ENCODE data around the gene RPF1. TPM values are rescaled to one million over a fixed set of nuclear protein-coding genes. Genes with fewer than 3 reads are reported as not detected.

The RPF1 gene
- total RNA-seq, 2 experiments from 2014 or later, result 67.6 to 69.4 TPM

- no peaks in the 10 kb centered on the region for H3K9me3 ChIP-seq (ENCODE audit: control insufficient read depth in 1 of 2, insufficient read depth in 1 of 2, low read length in 2 of 2)
- H3K27ac Mint-ChIP-seq, result no peak overlapping the region
- peaks cover 25% of the 10 kb centered on the region for H3K4me1 ChIP-seq (ENCODE audit: insufficient read depth, low read length)
- ChIA-PET CTCF (interaction anchor here (0.7 to 3.4 kb wide), 10 partner anchors 9 to 320 kb away, joined by 3 to 24 read pairs (median 4); partner anchors contain the start of genes GNG5, PRKACB and SPATA1), POLR2A (interaction anchor here (0.9 to 7.6 kb wide), 5 partner anchors 47 to 289 kb away, joined by 3 to 87 read pairs (median 6); partner anchors contain the start of genes GNG5, PRKACB and SPATA1)
- DNase-seq (peak in 12 of 14 experiments; percentile 21 to 91 (median 40)), ATAC-seq (ENCODE audit: poor library complexity) (peak; percentile 79)
- H3K36me3 Mint-ChIP-seq (ENCODE audit: low read depth), result no peaks in the 10 kb centered on the region
- peak overlapping the region; percentile 68 for H3K4me3 Mint-ChIP-seq
- TF ChIP-seq CTCF (IDR thresholded peaks at IDR 0.05), result peak; percentile 85
- no peaks in the 10 kb centered on the region for H3K27me3 Mint-ChIP-seq
- no peaks in the 10 kb centered on the region for H3K36me3 ChIP-seq (ENCODE audit: insufficient read depth, low read length)
- H3K9me3 Mint-ChIP-seq, result peaks cover 9% of the 10 kb centered on the region
- intact Hi-C loops (cut with DNase I, micrococcal nuclease), result loop anchor here (1.0 to 10.0 kb wide), 4 partner anchors 129 to 499 kb away; partner anchors contain the start of gene SAMD13 (in 1 of the 2)
- H3K4me1 Mint-ChIP-seq (ENCODE audit: low read depth), result peaks cover 11% of the 10 kb centered on the region
- peak overlapping the region; percentile 32 for H3K4me3 ChIP-seq (ENCODE audit: low read length)
- peak overlapping the region in 1 of 2 donors; percentile 39 for H3K27ac ChIP-seq (ENCODE audit: low read depth in 1 of 2, low read length in 2 of 2)
- no peaks in the 10 kb centered on the region for H3K27me3 ChIP-seq (ENCODE audit: control insufficient read depth in 1 of 2, insufficient read depth in 2 of 2, low read length in 2 of 2)
These were observed 45.6 kb upstream of the RPF1 start for GRCh38 chr1:84433258-84434080.

GRCh38 chr1:84434081-84434769, 44.8 kb upstream of the RPF1 start:
- DNase-seq (peak in 2 of 14 experiments; percentile 12 to 24), ATAC-seq (ENCODE audit: poor library complexity) (peak; percentile 19)
- TF ChIP-seq CTCF (IDR thresholded peaks at IDR 0.05), result peak; percentile 37
- Mint-ChIP-seq H3K4me3 (peak overlapping the region; percentile 68), H3K27me3 (no peaks in the 10 kb centered on the region), H3K36me3 (ENCODE audit: low read depth) (no peaks in the 10 kb centered on the region), H3K9me3 (peaks cover 9% of the 10 kb centered on the region), H3K27ac (no peak overlapping the region), H3K4me1 (ENCODE audit: low read depth) (peaks cover 11% of the 10 kb centered on the region)
- peaks cover 25% of the 10 kb centered on the region for H3K4me1 ChIP-seq (ENCODE audit: insufficient read depth, low read length)
- intact Hi-C loops (cut with DNase I, micrococcal nuclease), result loop anchor here (2.0 to 10.0 kb wide), 3 partner anchors 129 to 499 kb away; partner anchors contain the start of gene SAMD13 (in 1 of the 2)
- H3K36me3 ChIP-seq (ENCODE audit: insufficient read depth, low read length), result no peaks in the 10 kb centered on the region
- ChIA-PET CTCF (interaction anchor here (0.7 to 3.4 kb wide), 11 partner anchors 12 to 515 kb away, joined by 3 to 24 read pairs (median 4); partner anchors contain the start of gene PRKACB), POLR2A (interaction anchor here (1.1 to 7.6 kb wide), 8 partner anchors 44 to 842 kb away, joined by 3 to 87 read pairs (median 6); partner anchors contain the start of genes BCL10, GNG5, PRKACB and RPF1)
- peak overlapping the region; percentile 33 to 47 for H3K27ac ChIP-seq (ENCODE audit: low read depth in 1 of 2, low read length in 2 of 2)
- H3K9me3 ChIP-seq (ENCODE audit: control insufficient read depth in 1 of 2, insufficient read depth in 1 of 2, low read length in 2 of 2), result no peaks in the 10 kb centered on the region
- H3K4me3 ChIP-seq (ENCODE audit: low read length), result no peak overlapping the region
- no peaks in the 10 kb centered on the region for H3K27me3 ChIP-seq (ENCODE audit: control insufficient read depth in 1 of 2, insufficient read depth in 2 of 2, low read length in 2 of 2)

Measured in CD4-positive, alpha-beta T cell (primary cell).